GM21737 (cell line): ENCODE results near the gene SLFN12L.
"Not testable (repeated sequence)": the region's sequence is repeated elsewhere in the genome, so short reads cannot be mapped to it uniquely, and the experiment has no call there.

Source experiments
- ATAC-seq: cut with Tn5 transposase; IDR thresholded peaks from one replicate; pipeline ENCODE4 v1.9.1; 2021; ENCODE audit warnings: mild to moderate bottlenecking, moderate library complexity; ENCODE audit not compliant: unreplicated experiment

SLFN12L gene

GRCh38 chr17:35537601-35538141 lies at the start of gene SLFN12L:
SLFN12L (minus strand) TSS chr17:35537678; CDS start chr17:35522364, 15,314 bp downstream.
- ATAC-seq, result no peak

DNA sequence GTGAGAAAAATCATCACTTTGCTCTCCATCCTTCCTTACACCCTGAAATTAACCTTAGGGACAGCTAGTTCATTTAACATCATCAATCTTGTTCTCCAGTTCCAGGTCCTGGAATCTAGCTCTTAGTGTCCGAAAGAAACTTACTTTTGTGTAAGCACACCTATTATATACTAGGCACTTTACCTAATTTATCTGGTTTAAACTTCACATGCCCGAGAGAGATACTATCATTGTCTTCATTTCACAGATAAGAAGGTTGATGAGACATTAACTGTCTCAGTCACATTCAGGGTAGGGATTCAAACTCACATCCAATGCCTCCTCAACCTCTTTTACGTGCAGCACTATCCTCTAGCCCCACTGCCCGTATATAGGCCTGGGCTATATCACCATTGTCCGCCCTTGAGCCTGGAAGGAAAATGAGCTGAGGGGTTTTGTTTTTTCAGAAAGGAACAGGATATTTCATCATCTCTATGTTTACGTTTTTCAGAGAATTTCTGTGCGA lies 49.1 kb upstream of the SLFN12L start:
- peak; percentile 6 for ATAC-seq

GRCh38 chr17:35584061-35584460 lies 46.6 kb upstream of the SLFN12L start:
- ATAC-seq, result no peak

GRCh38 chr17:35578929-35579432 lies 41.5 kb upstream of the SLFN12L start:
- ATAC-seq, result no peak

DNA sequence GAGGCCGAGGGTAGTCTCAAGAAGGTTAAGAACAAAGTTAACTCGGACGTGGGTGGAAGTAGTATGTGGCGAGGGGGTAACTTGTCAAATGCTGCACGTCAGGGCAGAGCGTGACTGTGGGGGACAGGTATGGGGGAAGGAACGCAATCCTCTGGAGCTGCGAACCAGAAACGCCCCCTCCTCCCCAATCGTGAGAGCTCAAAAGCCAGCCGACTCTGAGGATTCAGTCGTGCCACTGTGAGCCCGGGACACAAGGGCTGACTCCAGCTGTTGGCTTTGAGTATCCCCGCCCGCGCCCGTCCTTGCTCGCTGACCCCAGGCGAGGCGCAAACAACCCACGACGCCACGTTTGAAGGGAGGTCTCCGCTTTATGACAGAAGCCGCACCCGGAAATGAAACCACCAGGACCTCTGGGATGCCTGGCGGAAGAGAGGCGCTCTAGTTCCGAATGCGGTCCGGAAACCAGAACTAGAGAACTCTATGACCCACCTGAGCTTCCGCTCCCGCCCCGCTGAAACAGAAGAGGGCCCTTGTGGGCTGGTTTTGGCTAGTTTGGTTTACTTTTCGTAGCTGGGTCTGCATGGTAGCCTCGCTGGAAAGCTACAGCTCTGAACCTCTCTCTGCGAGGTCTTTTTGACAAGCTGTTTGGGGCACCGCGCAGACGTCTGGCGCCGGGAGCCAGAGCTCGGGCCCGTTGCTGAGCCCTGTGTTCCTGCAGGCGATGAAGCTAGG lies 40.9 kb upstream of the SLFN12L start, which contains the start of gene PEX12:
PEX12 (minus strand) TSS at position 375 of the 732 bp plus-strand sequence. CDS start 550 bp downstream, outside the sequence.
- peak; percentile 75 for ATAC-seq

- no peak for ATAC-seq
These were observed 40.3 kb upstream of the SLFN12L start for GRCh38 chr17:35577830-35578196.

- no peak for ATAC-seq
These were observed 38.3 kb upstream of the SLFN12L start for GRCh38 chr17:35575759-35576158.

- no peak for ATAC-seq
These were observed 31.9 kb upstream of the SLFN12L start for GRCh38 chr17:35569405-35569804.

GRCh38 chr17:35568561-35568960 lies 31.1 kb upstream of the SLFN12L start:
- no peak for ATAC-seq

DNA sequence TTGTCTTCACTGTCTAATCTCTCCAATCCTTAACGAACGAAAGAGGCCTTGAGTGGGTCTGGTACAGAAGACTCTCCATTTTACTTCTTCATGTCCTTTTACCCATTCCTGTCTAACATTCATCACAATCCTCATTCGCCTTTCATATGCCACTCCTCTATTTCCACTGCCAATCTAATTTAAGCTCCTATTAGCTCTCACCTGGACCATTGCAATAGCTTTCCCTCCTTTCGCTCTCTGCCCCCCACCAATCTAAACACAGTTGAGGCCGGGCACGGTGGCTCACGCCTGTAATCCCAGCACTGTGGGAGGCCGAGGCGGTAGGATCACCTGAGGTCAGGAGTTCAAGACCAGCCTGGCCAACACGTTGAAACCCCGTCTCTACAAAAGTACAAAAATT lies 29.5 kb upstream of the SLFN12L start:
- ATAC-seq, result no peak

GRCh38 chr17:35563181-35563580 lies 25.7 kb upstream of the SLFN12L start:
- ATAC-seq, result not testable (repeated sequence)

DNA sequence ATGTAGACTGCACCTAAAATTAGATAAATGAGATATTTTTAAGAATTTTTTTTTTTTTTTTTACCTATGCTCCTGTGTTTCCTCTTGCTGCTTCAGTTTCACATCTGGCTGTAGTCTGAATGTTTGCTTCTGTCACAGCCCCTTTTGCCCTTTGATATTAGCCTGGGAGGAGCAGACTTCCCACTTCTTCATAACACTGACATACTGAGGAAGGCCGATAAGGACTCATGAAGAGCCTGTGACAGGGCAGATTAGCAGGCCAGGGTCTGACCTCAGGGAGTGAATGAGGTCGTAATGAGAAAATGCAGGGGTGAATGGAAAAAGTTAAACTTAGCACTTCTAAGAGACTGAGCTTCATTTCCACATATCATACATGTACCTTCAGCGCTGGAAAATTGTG lies 23.2 kb upstream of the SLFN12L start, which contains the start of gene SLFN14:
SLFN14 (minus strand) TSS at position 117 of the 400 bp plus-strand sequence. CDS start 2,757 bp downstream, outside the sequence.
- no peak for ATAC-seq

GRCh38 chr17:35559495-35560210 lies 22.2 kb upstream of the SLFN12L start:
- no peak for ATAC-seq

- ATAC-seq, result no peak
These were observed 19.9 kb upstream of the SLFN12L start for GRCh38 chr17:35557353-35557752.

- no peak for ATAC-seq
These were observed 18.2 kb upstream of the SLFN12L start for GRCh38 chr17:35555691-35556090.

GRCh38 chr17:35554668-35555067 lies 17.2 kb upstream of the SLFN12L start:
- no peak for ATAC-seq

DNA sequence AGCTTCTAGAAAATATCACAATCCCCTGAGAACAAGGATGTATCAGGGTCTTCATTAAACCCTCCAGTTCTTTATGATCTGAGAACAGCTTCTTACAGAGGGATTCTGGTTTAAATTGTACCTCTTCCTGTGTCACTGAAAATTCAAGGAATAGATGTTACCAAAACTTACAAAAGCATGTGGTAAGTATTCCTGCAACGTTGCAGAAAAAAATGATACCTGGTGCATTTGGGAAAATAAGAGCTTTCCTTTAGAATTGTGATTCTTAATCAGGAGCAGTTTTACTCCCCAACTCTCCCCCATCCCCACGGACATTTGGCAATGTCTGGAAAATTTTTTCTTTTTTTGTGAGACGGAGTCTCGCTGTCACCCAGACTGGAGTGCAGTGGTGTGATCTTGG lies 15.8 kb upstream of the SLFN12L start:
- no peak for ATAC-seq

DNA sequence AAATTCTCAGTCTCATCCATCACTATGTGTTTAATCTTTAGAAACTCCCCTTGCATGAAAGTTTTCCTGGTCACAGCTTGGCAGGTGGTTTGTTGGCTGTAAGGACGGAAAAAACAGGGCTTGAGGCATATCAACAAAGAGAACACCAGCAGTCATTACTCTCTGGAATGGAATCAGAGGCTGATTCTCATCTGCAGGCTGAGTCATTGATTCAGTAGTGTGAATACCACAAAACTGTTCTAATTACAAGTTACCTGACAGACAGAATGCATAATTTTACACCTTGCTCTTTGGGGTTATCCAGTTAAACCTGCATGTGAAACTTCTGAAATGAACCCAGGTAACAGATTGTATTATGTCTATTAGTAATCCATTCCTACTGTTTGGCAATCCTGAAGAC lies 11.5 kb upstream of the SLFN12L start:
- no peak for ATAC-seq

GRCh38 chr17:35548208-35548810 lies 10.8 kb upstream of the SLFN12L start:
- no peak for ATAC-seq

DNA sequence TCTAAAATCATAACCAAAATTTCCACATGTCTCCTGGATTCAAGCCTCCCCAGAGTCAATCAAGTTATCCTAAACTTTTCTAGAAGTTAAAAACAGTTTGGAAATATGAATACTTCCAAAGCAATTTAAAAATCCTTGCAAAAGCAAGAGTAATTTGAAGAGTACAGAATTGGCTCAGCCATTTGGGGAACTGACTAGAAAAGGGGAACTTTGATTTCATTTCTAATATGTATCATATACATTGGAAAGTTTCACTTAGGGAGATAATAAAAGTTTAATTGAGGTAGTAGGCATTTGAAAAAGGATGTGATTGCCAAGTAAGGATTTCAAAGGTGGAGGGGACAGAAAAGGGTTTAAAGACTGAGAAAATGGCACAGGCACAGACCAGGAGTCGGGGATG lies 9.0 kb upstream of the SLFN12L start:
- no peak for ATAC-seq

GRCh38 chr17:35545150-35545549 lies 7.7 kb upstream of the SLFN12L start:
- ATAC-seq, result no peak
